Erythroblast (primary cell): ENCODE measurements around the gene TPCN2.

Experiments used
- GATA1 ChIP-seq: IDR thresholded peaks from 2 replicates; pipeline ENCODE4 v1.6.1; 2011; ENCODE audit warnings: low read depth, mild to moderate bottlenecking, control low read depth, low read length, moderate library complexity
- POLR2A ChIP-seq: IDR thresholded peaks from 2 replicates; pipeline ENCODE4 v1.6.1; 2011; ENCODE audit warnings: mild to moderate bottlenecking, low read length

DNA sequence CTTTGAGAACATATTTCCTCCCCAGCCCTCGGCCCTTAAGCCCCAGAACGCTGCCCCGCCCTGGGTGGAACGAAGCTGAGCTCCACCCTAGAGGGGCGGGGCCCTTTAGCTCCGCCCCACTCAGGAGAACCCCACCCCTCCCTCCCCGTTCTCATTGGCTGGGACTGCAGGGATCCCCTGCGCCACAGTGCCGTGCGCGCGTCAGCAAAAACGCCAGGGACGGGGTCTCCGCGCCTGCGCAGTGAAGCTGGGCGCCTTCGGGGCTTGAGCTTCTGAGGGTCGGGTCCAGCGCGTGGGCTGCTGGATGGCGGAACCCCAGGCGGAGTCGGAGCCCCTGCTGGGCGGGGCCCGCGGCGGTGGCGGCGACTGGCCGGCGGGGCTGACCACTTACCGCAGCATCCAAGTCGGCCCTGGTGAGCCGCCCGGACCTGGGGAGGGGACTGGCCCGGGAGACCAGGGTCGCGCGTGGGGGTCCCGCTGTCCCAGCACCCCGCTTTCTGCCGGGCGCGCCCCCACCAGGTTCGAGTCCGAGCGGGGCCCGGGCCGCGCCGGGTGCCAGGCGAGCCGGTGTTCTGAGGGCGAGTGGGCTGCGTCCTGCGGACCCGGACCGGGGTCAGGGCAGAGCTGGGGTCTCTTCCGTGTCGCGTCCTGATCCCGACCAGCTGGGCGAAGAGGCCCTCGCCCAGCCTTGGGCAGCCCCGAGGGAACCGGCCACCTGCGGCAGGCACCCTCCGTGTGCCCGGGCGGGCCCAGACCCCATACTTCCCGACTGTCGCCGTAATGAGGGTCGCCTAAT is at the start of gene TPCN2:
- TF ChIP-seq POLR2A (peak; percentile 63), GATA1 (no peak)
